Activated CD8-positive, alpha-beta T cell treated with anti-CD3 and anti-CD28 coated beads for 36 hours (primary cell): ENCODE results near the gene CAV3. TPM values are rescaled to one million over a fixed set of nuclear protein-coding genes. Genes with fewer than 3 reads are reported as not detected.

ENCODE experiments used
- ATAC-seq: fragments of 200-7000 bp; cut with Tn5 transposase; one replicate; pipeline ENCODE4 v1.10.0; 2021; ENCODE audit warnings: mild to moderate bottlenecking, moderate library complexity
- CTCF ChIA-PET: fragments of 350-600 bp; sonication (Branson Sonifier 250); formaldehyde crosslinking; loops from one replicate; lab custom pipeline; 2021; ENCODE audit warnings: antibody characterized with exemption; lab: Charles Lee
- POLR2A ChIA-PET: fragments of 350-600 bp; sonication (Branson Sonifier 250); formaldehyde crosslinking; loops from one replicate; lab custom pipeline; 2021; ENCODE audit warnings: antibody characterized with exemption; lab: Charles Lee
- DNase-seq: peaks from one replicate; pipeline ENCODE4 v3.0.0-alpha.2; 2020
- H3K27ac Mint-ChIP-seq: one replicate; pipeline ENCODE4 v1.8.0; 2021; ENCODE audit warnings: mild to moderate bottlenecking, mixed read lengths
- H3K27me3 Mint-ChIP-seq: one replicate; pipeline ENCODE4 v1.8.0; 2021; ENCODE audit warnings: mixed read lengths
- H3K36me3 Mint-ChIP-seq: one replicate; pipeline ENCODE4 v1.8.0; 2021; ENCODE audit warnings: low read depth, mixed read lengths
- H3K4me1 Mint-ChIP-seq: one replicate; pipeline ENCODE4 v1.8.0; 2021; ENCODE audit warnings: low read depth, mixed read lengths
- H3K4me3 Mint-ChIP-seq: one replicate; pipeline ENCODE4 v1.8.0; 2021; ENCODE audit warnings: mild to moderate bottlenecking, moderate library complexity, mixed read lengths
- H3K9me3 Mint-ChIP-seq: one replicate; pipeline ENCODE4 v1.8.0; 2021; ENCODE audit warnings: mixed read lengths
- intact Hi-C: fragments of 100-400 bp; cut with micrococcal nuclease; formaldehyde crosslinking; loops from one replicate; pipeline ENCODE4 v1.10.0; 2022
- total RNA-seq, 2 experiments: library from RNA; stranded (reverse); gene quantifications; one replicate each; pipeline ENCODE4 v1.2.3, GENCODE V29; 2021
- TF ChIP-seq, protein P1 (sequence below): fragments of 200-600 bp; IDR thresholded peaks from one replicate; pipeline ENCODE4 v1.8.0; 2022; ENCODE audit warnings: antibody characterized with exemption, mild to moderate bottlenecking

Gene CAV3
- total RNA-seq, 2 experiments from 2014 or later = not detected

DNA sequence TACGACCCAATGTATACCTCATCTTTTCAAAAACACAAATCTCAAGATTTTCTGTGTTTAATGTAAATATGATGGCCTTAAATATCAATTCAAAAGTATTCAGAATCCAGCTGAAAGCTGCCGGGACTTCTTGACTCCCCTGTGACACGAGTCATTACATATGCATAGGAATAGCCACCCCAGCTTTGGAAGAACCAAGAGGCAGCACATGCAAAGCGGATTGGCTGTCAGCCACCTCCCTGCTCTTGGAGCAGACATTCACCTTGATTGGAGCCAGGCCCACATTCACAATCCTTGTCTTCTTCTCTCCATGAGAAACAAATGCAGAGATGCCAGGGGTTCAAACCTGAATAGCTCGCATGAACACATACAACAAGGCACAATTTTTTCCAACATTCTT lies 10.8 kb upstream of the CAV3 start:
- Mint-ChIP-seq H3K27ac (no peak overlapping the region), H3K9me3 (peaks cover 1% of the 10 kb centered on the region), H3K4me3 (no peak overlapping the region), H3K36me3 (no peaks in the 10 kb centered on the region), H3K4me1 (no peaks in the 10 kb centered on the region), H3K27me3 (no peaks in the 10 kb centered on the region)
- intact Hi-C loops = no loop called here
- ChIA-PET POLR2A (no interaction called here), CTCF (no interaction called here)
- ATAC-seq (no peak), DNase-seq (no peak)
- TF ChIP-seq, protein P1, sequence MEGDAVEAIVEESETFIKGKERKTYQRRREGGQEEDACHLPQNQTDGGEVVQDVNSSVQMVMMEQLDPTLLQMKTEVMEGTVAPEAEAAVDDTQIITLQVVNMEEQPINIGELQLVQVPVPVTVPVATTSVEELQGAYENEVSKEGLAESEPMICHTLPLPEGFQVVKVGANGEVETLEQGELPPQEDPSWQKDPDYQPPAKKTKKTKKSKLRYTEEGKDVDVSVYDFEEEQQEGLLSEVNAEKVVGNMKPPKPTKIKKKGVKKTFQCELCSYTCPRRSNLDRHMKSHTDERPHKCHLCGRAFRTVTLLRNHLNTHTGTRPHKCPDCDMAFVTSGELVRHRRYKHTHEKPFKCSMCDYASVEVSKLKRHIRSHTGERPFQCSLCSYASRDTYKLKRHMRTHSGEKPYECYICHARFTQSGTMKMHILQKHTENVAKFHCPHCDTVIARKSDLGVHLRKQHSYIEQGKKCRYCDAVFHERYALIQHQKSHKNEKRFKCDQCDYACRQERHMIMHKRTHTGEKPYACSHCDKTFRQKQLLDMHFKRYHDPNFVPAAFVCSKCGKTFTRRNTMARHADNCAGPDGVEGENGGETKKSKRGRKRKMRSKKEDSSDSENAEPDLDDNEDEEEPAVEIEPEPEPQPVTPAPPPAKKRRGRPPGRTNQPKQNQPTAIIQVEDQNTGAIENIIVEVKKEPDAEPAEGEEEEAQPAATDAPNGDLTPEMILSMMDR = no peak

DNA sequence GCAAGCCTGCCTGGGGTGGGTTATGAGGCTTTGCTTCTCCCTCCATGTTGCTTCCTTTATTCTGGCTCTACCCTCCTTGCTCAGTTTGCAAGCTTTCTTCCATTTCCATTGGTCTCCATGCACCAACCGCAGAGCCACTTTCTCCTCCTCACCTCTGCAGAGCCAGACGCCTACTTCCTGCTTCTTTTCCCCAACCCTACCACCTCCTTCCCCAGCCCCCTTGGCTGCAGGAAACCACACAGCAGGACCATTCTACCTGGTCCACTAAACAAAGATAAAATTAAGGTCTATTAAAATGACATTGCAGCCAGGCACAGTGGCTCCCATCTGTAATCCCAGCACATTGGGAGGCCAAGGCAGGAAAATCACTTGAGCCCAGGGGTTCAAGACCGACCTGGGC lies 10.0 kb upstream of the CAV3 start:
- intact Hi-C loops = no loop called here
- Mint-ChIP-seq H3K27ac (no peak overlapping the region), H3K4me3 (no peak overlapping the region), H3K9me3 (no peaks in the 10 kb centered on the region), H3K27me3 (no peaks in the 10 kb centered on the region), H3K4me1 (no peaks in the 10 kb centered on the region), H3K36me3 (no peaks in the 10 kb centered on the region)
- ChIA-PET CTCF (no interaction called here), POLR2A (no interaction called here)
- DNase-seq = no peak
- no peak for ATAC-seq
- TF ChIP-seq, protein P1 = no peak

DNA sequence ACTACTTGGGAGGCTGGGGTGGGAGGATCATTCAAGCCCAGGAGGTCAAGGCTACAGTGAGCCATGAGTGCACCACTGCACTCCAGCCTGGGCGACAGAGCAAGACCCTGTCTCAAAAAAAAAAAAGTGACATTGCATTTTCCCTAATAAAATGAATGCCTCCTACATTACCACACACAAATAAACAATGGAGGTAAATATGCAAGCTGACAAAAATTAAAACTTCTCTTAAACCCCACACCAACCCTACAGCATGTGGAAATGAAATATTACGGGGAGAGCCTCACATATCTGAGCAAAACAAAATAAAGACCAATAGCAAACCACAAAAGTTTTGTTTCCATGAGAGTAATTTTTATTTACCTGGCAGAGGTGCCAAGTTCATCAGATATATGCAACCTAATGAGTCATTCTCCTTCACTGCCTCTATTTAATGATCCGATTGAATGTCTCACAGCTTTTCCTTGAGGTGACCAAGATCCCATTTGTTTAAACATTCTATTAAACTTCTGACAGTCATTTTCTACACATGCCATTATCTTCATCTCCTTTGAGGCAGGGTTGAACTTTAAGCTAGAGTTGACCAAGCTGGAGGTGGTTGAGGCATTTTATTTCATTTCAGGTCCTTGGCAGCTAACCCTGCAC lies 9.4 kb upstream of the CAV3 start:
- POLR2A ChIA-PET = no interaction called here
- no peak overlapping the region for H3K4me3 Mint-ChIP-seq
- H3K27ac Mint-ChIP-seq = no peak overlapping the region
- H3K9me3 Mint-ChIP-seq = no peaks in the 10 kb centered on the region
- CTCF ChIA-PET = no interaction called here
- no peak for ATAC-seq
- DNase-seq = no peak
- intact Hi-C loops = no loop called here
- H3K4me1 Mint-ChIP-seq = no peaks in the 10 kb centered on the region
- H3K36me3 Mint-ChIP-seq = no peaks in the 10 kb centered on the region
- H3K27me3 Mint-ChIP-seq = no peaks in the 10 kb centered on the region
- TF ChIP-seq, protein P1 = no peak

DNA sequence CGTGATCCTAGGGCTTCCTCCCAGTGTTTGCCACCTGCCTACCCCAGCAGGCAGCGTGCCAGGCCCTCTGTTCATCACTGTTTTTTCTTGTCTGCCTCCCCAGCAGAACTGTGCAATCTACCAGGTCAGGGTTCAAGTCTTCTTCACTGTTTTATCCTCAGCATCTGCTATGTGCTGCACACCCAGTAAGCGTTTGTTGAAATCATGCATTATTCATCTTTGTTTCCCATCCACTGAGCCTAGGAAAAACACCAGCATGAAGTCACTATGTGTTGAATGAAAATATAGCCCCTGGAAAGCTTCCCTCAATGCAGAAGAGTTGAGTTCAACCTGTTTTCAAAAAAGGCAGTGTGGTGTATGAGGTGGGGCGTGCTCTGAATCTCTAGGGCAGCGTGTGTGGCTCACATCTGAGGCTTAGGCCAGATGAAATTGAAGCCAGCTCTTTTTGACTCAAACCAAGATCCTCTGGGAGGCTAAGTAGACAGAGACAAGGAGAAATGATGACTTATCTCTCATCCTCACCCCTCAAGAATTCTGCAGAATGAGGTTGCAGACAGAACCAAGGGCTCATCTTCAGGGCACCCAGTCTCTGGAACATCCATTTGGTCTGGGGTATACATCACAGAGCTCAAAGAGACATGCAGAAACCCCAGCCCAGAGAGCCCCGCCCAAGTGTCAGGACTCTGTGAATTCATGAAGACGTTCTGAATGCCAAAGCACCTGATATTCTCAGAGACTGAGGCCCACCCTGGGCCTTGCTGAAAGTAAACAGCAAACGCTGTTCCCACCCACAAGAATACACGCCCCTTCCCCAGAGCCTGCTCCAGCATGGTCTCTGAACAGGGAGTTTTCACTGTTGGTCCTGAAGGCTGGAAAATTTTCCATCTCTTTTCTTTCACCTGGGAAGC lies 5.7 kb upstream of the CAV3 start:
- Mint-ChIP-seq H3K9me3 (no peaks in the 10 kb centered on the region), H3K36me3 (no peaks in the 10 kb centered on the region), H3K4me1 (no peaks in the 10 kb centered on the region), H3K27ac (no peak overlapping the region), H3K4me3 (no peak overlapping the region), H3K27me3 (no peaks in the 10 kb centered on the region)
- TF ChIP-seq, protein P1 = no peak
- ATAC-seq = no peak
- ChIA-PET POLR2A (no interaction called here), CTCF (no interaction called here)
- DNase-seq = no peak
- intact Hi-C loops = no loop called here

DNA sequence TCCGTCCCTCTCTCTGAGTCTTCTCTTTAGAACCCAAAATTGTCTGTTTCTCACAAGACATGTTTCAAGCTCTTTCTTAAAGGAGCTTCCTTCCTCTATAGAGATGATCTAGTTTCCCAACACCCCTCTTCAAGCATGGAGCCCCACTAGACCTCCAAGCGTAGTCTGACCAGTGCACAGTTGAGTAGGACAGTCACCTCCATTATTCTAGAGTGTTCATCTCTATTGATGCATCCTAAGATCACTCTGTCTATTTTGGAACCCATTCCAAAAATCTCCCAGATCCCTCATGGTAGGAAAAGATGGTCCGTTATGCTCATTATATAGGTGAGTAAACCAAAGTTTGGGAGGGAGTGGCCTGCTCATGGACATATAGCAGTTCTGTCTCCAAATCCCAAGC lies 4.1 kb upstream of the CAV3 start:
- Mint-ChIP-seq H3K4me1 (no peaks in the 10 kb centered on the region), H3K4me3 (no peak overlapping the region), H3K27me3 (no peaks in the 10 kb centered on the region), H3K27ac (no peak overlapping the region), H3K9me3 (no peaks in the 10 kb centered on the region), H3K36me3 (no peaks in the 10 kb centered on the region)
- ChIA-PET CTCF (interaction anchor here (1.0 kb wide), 1 partner anchor 39 kb away, joined by 3 read pairs; the partner anchor contains the start of gene OXTR), POLR2A (no interaction called here)
- TF ChIP-seq, protein P1 = no peak
- no peak for DNase-seq
- intact Hi-C loops = no loop called here
- no peak for ATAC-seq
